GM18867 (cell line): ENCODE results near the gene PCNT.

ENCODE experiments used
- ATAC-seq: cut with Tn5 transposase; IDR thresholded peaks from one replicate; pipeline ENCODE4 v1.9.1; 2021; ENCODE audit warnings: mild to moderate bottlenecking, moderate library complexity; ENCODE audit not compliant: unreplicated experiment

PCNT gene

DNA sequence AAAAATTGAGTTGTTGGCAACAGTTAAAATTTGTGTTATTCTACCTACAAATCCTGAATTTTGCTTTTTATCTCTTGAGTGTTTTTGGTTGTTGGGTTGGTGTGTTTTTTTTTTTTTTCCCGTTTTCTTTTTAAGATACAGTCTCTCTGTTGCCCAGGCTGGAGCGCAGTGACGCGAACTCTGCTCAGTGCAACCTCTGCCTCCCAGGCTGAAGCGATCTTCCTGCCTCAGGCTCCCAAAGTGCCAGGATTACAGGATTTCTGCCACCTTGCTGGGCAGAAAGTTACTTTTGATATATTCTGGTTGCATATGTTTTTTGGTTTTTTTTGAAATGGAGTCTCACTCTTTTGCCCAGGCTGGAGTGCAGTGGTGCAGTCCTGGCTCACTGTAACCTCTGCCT, 4.2 kb downstream of the PCNT start:
- ATAC-seq: no peak

- no peak for ATAC-seq
Observed at GRCh38 chr21:46329796-46330195, 5.8 kb downstream of the PCNT start.

DNA sequence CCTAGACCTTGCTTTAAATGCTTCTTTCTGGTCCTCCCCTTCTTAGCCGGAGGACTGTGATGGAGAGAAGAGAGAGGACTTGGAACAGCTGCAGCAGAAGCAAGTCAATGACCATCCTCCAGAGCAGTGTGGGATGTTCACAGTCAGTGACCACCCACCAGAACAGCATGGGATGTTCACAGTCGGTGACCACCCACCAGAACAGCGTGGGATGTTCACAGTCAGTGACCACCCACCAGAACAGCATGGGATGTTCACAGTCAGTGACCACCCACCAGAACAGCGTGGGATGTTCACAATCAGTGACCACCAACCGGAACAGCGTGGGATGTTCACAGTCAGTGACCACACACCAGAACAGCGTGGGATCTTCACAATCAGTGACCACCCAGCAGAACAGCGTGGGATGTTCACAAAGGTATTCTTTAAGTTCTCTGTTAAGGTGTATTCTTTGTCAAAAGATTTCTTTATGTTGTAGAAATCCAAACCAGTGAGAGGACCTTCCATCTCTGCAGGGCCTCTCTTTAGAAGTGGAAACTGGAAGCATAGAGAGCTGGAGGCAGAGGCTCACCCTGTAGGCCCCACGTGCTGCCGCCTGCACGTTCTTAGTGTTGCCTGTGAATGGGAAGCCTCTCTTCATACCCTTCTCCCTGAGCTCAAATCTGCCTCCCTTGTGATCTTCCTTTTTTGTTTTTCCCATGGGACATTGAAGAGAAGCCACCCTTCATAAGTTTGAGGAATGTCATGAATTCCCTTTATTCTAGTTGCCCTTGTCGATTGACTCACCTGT, 10.6 kb downstream of the PCNT start:
- ATAC-seq: no peak

GRCh38 chr21:46336603-46337002, 12.6 kb downstream of the PCNT start:
- ATAC-seq: no peak

DNA sequence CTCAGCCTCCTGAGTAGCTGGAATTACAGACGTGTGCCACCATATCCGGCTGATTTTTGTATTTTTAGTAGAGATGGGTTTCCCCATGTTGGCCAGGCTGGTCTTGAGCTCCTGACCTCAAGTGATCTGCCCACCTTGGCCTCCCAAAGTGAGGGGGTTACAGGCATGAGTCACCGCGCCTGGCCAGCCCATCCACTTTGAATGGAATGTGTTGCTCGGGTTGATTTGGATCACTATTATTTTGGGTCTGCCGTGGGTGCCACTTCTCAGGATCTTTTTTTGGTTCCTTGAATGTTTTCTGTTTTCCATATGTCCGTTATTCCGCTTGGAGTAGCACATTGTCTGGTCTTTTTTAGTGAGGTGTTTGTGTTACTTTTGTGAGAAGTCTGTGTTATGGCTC, 17.0 kb downstream of the PCNT start:
- no peak for ATAC-seq

DNA sequence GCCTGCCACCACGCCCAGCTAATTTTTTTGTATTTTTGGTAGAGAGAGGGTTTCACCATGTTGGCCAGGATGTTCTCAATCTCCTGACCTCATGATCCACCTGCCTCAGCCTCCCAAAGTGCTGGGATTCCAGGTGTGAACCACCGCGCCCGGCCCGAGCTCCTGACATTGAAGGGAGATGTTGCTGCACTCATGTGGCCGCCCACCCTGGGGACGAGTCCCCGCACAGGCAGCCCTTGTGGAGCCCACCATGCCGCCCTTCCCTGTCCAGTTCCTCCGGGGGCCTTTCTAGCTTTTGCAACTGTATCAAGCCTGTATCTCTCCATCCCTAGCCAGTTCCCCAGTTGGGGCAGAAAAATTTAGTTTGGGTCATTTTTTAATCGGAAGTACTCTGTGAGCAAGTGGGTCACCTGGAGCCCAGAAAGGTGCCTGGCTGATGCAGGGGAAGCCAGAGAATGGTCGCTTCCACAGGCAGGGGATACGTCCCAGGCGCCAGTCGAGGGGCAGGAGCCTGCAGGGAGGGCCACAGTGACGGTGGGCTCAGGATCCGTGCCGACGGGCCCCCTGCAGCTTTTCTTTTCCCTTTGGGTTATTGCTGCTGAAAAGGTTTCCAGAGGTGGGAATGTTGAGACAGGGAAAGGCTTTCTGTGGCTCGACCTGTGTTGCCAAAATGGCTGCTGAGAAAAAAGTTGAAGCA, 20.4 kb downstream of the PCNT start:
- ATAC-seq: no peak

GRCh38 chr21:46345861-46346260, 21.9 kb downstream of the PCNT start:
- ATAC-seq: no peak

GRCh38 chr21:46346296-46347202, 22.6 kb downstream of the PCNT start:
- no peak for ATAC-seq

GRCh38 chr21:46347203-46347550, 23.2 kb downstream of the PCNT start:
- no peak for ATAC-seq

DNA sequence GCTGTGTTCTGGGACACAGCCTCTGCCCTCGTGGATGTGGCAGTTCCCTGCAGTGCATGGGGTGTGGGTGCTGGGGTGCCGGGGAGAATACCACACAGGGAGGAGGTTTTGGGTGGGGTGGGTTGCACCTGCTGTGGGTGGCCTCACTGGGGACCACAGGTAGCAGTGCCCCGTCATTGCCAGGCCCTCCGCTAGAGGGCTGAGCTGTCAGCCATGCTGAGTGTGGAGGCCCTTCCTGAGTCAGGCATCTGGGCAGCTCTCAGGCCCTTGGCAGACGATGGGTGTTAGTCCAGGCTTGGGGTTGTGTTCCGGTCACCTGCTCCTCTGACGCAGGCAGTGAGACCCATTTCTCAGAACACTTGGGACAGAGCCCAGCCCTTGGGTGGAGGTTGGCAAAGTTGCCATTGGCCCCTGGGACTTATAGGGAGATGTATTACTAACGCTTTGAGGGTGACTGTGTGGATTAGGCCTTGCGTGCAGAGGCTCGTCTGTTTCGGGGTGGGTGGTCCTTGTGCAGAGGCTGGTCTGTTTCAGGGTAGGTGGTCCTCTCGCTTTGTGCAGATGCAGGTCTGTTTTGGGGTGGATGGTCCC, 23.9 kb downstream of the PCNT start:
- ATAC-seq: no peak

GRCh38 chr21:46349134-46349760, 25.3 kb downstream of the PCNT start:
- ATAC-seq: no peak

DNA sequence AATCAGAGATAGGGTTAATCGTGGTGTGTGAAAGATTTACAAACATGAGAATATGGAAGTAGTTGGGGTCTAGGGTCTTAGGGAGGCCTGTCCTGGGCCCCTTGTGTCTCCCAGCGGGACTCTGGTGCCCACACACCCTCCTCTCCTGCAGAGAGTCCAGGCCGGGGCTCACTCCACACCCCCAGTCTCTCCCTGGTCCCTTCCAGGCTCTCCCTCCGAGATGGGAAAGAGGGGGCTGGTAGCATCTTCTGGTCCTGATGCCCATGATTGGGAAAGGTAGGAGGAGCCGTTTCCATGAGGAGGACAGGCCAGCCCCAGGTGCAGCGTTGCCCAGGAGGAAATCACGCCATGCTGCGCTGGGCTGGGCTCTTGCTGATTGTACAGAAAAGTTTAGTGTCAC, 26.6 kb downstream of the PCNT start:
- ATAC-seq: no peak

GRCh38 chr21:46350981-46351380, 27.0 kb downstream of the PCNT start:
- ATAC-seq: no peak

DNA sequence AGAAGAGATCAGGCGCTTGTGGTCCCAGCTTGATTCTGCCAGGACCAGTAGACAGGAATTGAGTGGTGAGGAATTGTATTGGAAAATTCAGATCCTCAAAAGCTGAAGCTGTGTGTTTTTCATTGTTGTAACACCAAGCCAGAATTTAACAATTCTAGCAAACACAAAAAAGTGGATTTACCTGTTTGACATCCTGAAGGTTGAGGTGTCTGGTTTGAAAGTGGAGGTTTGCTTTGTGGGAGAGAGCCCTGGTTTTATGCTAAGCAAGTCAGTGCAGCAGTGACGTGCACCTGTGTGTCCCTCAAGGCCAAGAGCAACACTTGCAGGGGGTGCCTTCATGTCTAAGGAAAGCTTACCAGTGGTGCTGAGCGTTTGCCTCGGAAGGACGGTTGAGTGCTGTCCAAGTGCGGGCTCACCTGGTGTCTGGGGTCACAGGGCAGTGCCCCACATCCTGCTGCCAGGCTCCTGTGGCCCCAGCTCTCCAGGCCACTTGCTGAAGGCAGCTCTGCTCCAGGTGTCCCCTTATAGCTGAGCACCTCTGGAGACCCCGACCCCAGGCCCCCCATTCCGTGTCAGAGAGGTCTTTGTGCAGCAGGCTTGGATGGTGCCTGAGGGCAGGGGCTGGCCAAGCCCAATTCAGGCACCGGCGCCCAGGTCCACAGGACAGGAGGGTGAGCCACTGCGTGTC, 27.7 kb downstream of the PCNT start:
- no peak for ATAC-seq

- no peak for ATAC-seq
Observed at GRCh38 chr21:46352164-46352515, 28.2 kb downstream of the PCNT start.

- ATAC-seq: no peak
Observed at GRCh38 chr21:46352913-46353312, 29.0 kb downstream of the PCNT start.

GRCh38 chr21:46354046-46354445, 30.1 kb downstream of the PCNT start:
- no peak for ATAC-seq

- ATAC-seq: no peak
Observed at GRCh38 chr21:46354518-46354917, 30.6 kb downstream of the PCNT start.

GRCh38 chr21:46355161-46356004, 31.4 kb downstream of the PCNT start:
- ATAC-seq: no peak

- ATAC-seq: no peak
Observed at GRCh38 chr21:46356005-46356338, 32.0 kb downstream of the PCNT start.
